Tibial artery (tissue), 4 donors: ENCODE data around the gene RALBP1.

Experiments used
- DNase-seq, 2 donors: peaks; one replicate each; pipeline ENCODE4 v3.0.0-alpha.2; 2019
- H3K27ac ChIP-seq, 2 donors: fragments of 200-600 bp; sonication (generic) in 1 of 2; 1 replicate in 1 of 2; 2 replicates in 1 of 2; pipeline ENCODE4 v1.5.1; 2018 to 2019; ENCODE audit warnings: mild to moderate bottlenecking in 1 of 2
- H3K27me3 ChIP-seq, 2 donors: fragments of 200-600 bp; sonication (generic) in 1 of 2; one replicate each; pipeline versions ENCODE4 v1.5.1 to v1.6.0; 2016 to 2019
- H3K36me3 ChIP-seq, 3 donors: fragments of 200-600 bp; sonication (generic) in 2 of 3; one replicate each; pipeline ENCODE4 v1.5.1; 2016 to 2019; ENCODE audit warnings: mild to moderate bottlenecking in 2 of 3
- H3K4me1 ChIP-seq, 4 donors: fragments of 200-600 bp; sonication (generic) in 2 of 4; 1 replicate in 3 of 4; 2 replicates in 1 of 4; pipeline ENCODE4 v1.5.1; 2016 to 2019
- H3K4me3 ChIP-seq, 2 donors: fragments of 200-600 bp; sonication (generic) in 1 of 2; 1 replicate in 1 of 2; 2 replicates in 1 of 2; pipeline ENCODE4 v1.5.1; 2018 to 2019; ENCODE audit warnings: mild to moderate bottlenecking in 2 of 2
- H3K9me3 ChIP-seq, 3 donors: fragments of 200-600 bp; sonication (generic) in 1 of 3; one replicate each; pipeline ENCODE4 v1.5.1; 2016 to 2019
- intact Hi-C: fragments of 100-400 bp; cut with DNase I; formaldehyde crosslinking; loops from one replicate; pipeline ENCODE4 v1.15.0; 2023; ENCODE audit warnings: low total_unique reads
- TF ChIP-seq, protein P1 (sequence below), 2 experiments: fragments of 200-600 bp in 1 of 2; fragments of 450-650 bp in 1 of 2; IDR thresholded peaks; one replicate each; pipeline ENCODE4 v1.5.1; 2017 to 2019; ENCODE audit warnings: antibody characterized with exemption in 2 of 2, mild to moderate bottlenecking in 1 of 2, moderate library complexity in 1 of 2

Gene RALBP1

DNA sequence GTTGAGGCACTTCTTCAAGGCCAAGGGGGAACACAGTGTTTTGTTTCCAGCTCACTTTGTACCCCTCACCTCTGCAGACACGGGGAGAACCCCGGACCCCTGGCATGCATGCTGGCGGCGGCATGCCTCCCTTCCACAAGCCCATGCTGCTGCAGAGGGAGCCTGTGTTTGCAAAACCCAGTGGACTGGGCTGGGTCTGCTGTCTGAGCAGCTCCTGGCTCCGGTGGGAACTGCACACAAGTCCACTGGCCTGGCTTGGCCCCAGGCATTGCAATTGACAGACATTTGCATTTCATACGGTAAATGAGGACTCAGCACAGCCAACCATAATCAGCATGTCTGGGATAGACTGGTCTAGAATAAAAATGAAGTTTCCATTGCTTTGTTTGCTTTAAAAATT, 62.4 kb downstream of the RALBP1 start:
- Histone ChIP-seq H3K27me3 (no peaks in the 10 kb centered on the region), H3K4me1 (peaks cover 0 to 21% (median 9%) of the 10 kb centered on the region in 4 donors), H3K36me3 (peaks cover 18 to 76% (median 60%) of the 10 kb centered on the region in 3 donors), H3K4me3 (no peak overlapping the region), H3K9me3 (no peaks in the 10 kb centered on the region), H3K27ac (no peak overlapping the region)
- TF ChIP-seq, protein P1, sequence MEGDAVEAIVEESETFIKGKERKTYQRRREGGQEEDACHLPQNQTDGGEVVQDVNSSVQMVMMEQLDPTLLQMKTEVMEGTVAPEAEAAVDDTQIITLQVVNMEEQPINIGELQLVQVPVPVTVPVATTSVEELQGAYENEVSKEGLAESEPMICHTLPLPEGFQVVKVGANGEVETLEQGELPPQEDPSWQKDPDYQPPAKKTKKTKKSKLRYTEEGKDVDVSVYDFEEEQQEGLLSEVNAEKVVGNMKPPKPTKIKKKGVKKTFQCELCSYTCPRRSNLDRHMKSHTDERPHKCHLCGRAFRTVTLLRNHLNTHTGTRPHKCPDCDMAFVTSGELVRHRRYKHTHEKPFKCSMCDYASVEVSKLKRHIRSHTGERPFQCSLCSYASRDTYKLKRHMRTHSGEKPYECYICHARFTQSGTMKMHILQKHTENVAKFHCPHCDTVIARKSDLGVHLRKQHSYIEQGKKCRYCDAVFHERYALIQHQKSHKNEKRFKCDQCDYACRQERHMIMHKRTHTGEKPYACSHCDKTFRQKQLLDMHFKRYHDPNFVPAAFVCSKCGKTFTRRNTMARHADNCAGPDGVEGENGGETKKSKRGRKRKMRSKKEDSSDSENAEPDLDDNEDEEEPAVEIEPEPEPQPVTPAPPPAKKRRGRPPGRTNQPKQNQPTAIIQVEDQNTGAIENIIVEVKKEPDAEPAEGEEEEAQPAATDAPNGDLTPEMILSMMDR (IDR thresholded peaks at IDR 0.05): no peak
- no peak for DNase-seq
- intact Hi-C loops: no loop called here

DNA sequence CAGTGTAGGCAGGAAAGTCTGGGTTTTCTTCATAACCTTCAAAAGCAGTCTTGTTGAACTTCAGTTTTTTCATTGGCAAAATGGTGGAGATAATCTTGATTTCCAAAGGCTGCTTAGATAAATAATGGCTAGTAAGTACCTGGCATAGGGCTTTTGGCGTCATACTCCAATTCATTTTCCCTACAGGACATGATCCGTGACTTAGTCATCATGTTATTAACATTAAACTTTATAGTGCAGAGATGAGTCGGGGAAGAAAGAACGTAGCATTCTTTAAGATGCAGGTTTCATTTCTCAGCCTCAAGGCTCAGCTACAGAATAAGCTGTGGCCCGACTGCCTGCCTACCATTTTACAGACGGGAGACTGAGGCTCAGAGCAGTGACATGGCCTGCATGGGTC, 64.0 kb downstream of the RALBP1 start:
- TF ChIP-seq, protein P1 (IDR thresholded peaks at IDR 0.05): no peak
- H3K27ac ChIP-seq: no peak overlapping the region
- H3K4me3 ChIP-seq: no peak overlapping the region
- H3K36me3 ChIP-seq: peaks cover 8 to 60% (median 44%) of the 10 kb centered on the region in 3 donors
- intact Hi-C loops: no loop called here
- H3K27me3 ChIP-seq: no peaks in the 10 kb centered on the region
- DNase-seq: no peak
- no peaks in the 10 kb centered on the region for H3K9me3 ChIP-seq
- H3K4me1 ChIP-seq: peaks cover 0 to 21% (median 9%) of the 10 kb centered on the region in 4 donors

DNA sequence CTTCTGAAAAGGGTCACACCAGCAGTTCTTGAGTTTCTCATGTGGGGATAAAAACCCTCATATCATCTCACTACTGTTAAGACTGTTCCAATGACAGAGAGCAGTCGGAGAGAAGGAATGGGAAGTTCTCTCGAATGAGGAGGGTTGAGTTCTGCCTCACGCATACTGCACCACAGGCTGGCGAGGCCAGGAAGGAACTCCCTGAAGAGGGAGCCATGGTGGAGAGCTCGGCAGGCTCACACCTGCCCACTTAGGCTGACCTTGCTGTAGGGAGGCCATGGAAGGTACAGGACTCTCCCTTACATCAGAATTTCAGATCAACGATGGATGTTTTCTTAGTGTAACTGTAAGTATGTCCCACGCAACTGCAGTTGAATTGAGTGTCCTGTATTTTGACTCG, 64.6 kb downstream of the RALBP1 start:
- Histone ChIP-seq H3K27me3 (no peaks in the 10 kb centered on the region), H3K36me3 (peaks cover 6 to 53% (median 42%) of the 10 kb centered on the region in 3 donors), H3K4me1 (peaks cover 0 to 16% (median 4%) of the 10 kb centered on the region in 4 donors)

DNA sequence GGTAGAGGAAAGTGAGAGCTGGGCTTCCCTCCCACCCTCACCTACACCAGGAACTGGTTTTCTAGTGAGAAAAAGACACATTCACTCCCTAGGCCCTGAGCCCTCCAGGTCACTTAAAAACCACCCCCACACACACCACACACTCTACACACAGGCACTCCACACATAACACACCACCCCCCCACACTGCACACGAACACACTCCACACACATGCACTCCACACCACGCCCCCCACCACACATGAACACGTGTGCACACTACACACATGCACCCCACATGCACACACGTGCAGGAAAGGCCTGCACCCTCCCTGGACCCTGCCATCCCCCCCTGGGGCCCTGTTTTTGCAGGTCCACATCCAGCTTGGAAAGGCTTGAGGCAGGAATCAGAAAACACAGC, 67.6 kb downstream of the RALBP1 start:
- Histone ChIP-seq H3K36me3 (peaks cover 17 to 58% (median 53%) of the 10 kb centered on the region in 3 donors), H3K27me3 (no peaks in the 10 kb centered on the region), H3K27ac (no peak overlapping the region), H3K4me1 (no peaks in the 10 kb centered on the region), H3K4me3 (no peak overlapping the region), H3K9me3 (no peaks in the 10 kb centered on the region)
- no peak for DNase-seq
- intact Hi-C loops: no loop called here
- TF ChIP-seq, protein P1 (IDR thresholded peaks at IDR 0.05): no peak

More for the DNA sequence above, 64.6 kb downstream of the RALBP1 start:
- no peak overlapping the region for H3K4me3 ChIP-seq
- no peaks in the 10 kb centered on the region for H3K9me3 ChIP-seq
- H3K27ac ChIP-seq: no peak overlapping the region
- DNase-seq: no peak
- intact Hi-C loops: no loop called here
- TF ChIP-seq, protein P1 (IDR thresholded peaks at IDR 0.05): no peak

DNA sequence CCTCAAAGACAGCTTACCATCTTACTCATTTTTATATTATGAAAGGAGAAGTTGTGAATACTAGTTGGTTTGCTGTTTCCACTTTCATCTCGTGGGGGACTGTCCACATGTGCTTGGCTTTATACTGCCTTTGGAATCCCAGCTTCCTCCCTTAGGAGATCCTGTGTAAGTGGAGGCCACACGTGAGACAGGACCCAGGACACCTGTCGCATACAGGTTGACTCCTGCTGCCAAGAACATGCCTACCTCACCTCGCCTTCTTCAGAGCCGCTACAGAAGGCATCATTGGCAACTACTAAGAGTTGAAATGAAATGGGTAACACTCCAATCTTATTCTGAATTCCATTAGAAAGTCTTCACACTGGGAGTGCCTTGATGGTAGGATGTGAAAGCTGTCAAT, 69.7 kb downstream of the RALBP1 start:
- peaks cover 36 to 59% (median 59%) of the 10 kb centered on the region in 3 donors for H3K36me3 ChIP-seq
- no peak overlapping the region for H3K4me3 ChIP-seq
- intact Hi-C loops: no loop called here
- no peak overlapping the region for H3K27ac ChIP-seq
- H3K4me1 ChIP-seq: no peaks in the 10 kb centered on the region
- no peaks in the 10 kb centered on the region for H3K9me3 ChIP-seq
- DNase-seq: no peak
- TF ChIP-seq, protein P1 (IDR thresholded peaks at IDR 0.05): no peak
- H3K27me3 ChIP-seq: no peaks in the 10 kb centered on the region

DNA sequence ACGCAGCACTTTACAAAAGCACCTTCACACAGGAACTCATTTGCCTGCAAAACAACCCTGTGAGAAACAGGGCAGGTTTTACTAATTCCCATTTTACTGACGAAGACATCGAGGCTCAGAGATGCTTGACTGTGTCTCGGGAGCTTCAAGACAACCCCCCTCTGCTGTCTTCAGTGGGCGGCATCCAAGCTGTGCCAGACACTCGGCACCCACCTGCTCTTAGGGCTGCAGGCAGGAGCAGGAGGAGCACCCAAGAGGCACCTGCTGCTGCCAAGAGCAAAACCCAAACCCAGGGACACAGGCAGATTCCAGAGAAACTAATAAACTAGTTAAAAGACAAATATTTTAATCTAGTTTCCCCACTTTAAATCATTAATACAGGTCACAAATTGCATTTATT, 71.2 kb downstream of the RALBP1 start:
- TF ChIP-seq, protein P1 (IDR thresholded peaks at IDR 0.05): no peak
- Histone ChIP-seq H3K4me1 (no peaks in the 10 kb centered on the region), H3K4me3 (no peak overlapping the region), H3K27me3 (no peaks in the 10 kb centered on the region), H3K9me3 (no peaks in the 10 kb centered on the region), H3K36me3 (peaks cover 39 to 68% (median 65%) of the 10 kb centered on the region in 3 donors), H3K27ac (no peak overlapping the region)
- intact Hi-C loops: no loop called here
- no peak for DNase-seq
